ENCODE results near the gene PGA5.
"Not testable (repeated sequence)": the region's sequence is repeated elsewhere in the genome, so short reads cannot be mapped to it uniquely, and the experiment has no call there.

The PGA5 gene

DNA sequence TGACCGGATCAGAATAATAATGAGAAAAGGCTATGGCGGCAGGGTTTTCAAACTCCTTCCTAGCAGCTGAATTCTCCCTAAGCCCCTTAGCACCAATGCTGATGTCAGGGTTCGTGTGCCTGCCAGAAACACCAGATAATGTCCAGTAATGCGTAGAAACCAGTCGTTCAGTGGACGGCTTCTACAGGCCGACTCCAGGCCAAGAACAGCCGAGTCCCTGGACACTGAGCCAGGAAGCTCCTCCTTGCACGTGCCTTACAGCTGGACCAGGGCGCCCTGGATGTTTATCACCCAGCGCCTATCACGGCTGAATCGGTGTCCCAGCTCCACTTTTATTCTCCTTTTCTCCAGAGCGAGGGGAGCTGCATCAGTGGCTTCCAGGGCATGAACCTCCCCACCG lies 28.8 kb upstream of the PGA5 start:
- FAIRE-seq; DNase-seq (ENCODE audit: insufficient read length, low spot score): not testable (repeated sequence)

DNA sequence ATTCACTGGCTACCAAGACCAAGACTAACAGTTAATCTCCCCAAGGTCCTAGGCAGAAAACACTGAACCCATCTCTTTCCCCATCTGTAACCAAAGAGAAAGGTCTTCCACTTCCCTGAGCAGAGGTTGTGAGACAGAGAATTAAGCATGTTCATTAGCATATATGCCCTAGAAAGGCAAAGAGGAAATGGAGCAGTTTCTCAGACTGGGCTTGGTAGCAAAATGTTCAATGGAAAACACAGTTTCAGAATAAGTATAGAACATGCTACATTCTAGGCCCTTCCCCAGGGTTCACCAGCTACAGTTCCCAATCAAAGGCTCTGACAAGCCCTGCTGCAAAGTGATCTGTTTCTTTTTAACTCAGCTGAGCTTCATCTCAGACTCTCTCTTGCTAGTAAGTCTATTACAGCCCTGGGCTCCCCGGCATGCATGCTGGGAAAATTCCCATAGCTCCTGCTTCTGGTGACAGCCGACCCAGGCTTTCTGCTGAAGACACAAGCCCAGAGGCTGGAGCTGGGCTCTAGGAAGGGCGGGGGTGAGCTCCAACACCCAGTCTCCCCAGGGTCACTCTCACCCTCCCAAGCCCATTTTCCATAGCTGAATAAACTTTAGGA lies 27.2 kb upstream of the PGA5 start:
- not testable (repeated sequence) for DNase-seq (ENCODE audit: insufficient read length, low spot score); FAIRE-seq

DNA sequence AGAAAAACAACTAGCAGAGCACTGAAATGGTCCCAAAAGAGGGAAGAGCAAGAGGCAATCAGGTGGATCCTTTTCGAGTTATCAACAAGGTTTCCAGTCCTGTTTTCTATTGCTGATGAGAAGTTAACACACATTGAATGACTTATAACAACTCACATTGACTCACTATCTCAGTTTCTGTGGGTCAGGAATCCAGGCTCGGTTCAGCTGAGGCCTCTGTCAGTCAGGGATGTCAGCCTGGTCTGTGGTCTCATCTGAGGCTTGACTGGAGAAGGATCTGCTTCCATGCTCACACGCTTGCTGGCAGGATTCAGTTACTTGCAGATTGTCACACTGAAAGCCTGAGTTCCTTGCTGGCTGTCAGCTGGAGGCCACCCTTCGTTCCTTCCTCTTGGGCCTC lies 22.7 kb upstream of the PGA5 start:
- FAIRE-seq; DNase-seq (ENCODE audit: insufficient read length, low spot score): not testable (repeated sequence)

DNA sequence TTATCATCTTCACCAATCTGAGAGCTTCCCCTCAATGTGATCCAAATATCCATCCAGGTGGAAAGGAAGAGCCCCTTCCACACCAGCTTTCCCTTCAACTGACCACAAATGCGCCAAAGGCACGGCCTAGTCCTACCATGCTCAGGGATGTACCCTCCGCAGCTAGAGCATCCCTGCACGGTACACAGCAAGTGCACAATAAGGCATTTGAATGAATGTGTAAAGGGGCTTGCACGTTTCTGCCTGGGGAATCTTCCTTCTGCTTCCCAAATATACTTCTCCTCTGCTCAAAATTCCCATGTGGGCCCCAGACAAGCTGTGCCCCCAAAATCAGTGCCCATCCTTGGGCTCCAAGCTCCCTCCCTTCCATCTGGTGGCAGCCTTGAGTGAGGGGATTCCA lies 22.0 kb upstream of the PGA5 start:
- DNase-seq (ENCODE audit: insufficient read length, low spot score); FAIRE-seq: not testable (repeated sequence)

DNA sequence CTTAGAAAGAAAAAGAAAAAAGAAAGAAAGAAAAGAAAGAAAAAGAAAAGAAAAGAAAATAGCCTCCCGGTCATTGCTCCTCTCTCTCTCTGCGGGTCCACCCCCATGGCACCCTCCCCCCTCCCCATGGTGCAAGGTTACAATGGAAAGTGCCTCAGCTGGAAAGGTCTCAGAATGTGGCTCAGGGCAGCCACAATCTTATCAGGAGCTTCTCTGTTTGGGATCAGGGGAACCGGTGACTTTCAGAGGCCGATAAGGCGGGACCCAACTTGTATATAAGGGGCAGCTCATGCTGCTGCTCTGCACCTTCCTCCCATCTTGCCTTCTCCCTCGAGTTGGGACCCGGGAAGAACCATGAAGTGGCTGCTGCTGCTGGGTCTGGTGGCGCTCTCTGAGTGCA lies 18.9 kb upstream of the PGA5 start, which contains the start of gene PGA4:
PGA4 (plus strand) TSS at position 301 of the 400 bp plus-strand sequence; CDS start at position 355, 54 bp downstream.
- not testable (repeated sequence) for FAIRE-seq; DNase-seq (ENCODE audit: insufficient read length, low spot score)

DNA sequence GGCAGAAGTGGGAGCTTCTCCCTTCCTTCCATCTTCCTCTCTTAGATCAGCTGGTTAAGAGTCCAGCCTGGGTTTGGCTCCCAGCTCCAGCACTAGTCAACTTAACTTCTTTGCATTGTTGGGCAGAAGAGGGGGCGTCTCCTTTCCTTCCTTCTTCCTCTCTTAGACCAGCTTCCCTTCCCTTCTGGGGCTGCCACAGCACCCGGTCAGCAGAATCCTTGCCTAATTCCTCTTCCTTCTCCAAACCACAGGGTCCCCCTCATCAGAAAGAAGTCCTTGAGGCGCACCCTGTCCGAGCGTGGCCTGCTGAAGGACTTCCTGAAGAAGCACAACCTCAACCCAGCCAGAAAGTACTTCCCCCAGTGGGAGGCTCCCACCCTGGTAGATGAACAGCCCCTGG lies 18.3 kb upstream of the PGA5 start:
- not testable (repeated sequence) for FAIRE-seq

DNA sequence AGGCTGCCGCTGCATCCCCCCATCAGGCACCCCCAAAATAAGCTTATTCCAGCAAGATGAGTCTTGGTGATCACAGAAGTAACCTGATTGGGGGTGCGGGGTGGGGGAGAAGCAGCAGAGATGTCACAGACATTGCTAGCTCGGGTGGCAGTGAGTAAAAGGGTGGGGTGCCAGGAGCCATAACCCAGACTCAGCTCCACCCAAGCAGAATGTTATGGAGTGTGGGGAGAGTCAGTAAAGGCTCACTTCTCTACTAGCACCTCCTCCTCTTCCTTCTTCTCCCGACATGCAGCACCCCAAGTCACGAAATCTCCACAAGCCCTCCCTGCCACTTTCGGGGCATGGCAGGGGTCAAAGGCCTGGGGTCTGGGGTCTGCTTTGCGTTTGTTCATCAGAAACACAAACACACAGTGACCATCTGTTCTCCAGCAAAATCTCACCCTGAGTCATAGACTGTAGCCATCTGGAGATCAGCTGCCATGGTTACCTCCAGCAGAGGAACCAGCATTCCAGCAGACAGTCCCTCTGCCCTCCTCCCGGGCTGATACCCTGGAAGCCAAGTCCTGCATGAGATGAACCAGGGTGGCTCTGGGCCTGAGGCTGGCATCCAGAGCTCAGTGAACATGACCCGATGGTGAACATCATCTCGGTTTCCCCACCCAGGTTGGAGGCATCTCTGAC lies 14.4 kb upstream of the PGA5 start:
- not testable (repeated sequence) for FAIRE-seq; DNase-seq (ENCODE audit: insufficient read length, low spot score)

More for the DNA sequence above, 18.3 kb upstream of the PGA5 start:
- DNase-seq (ENCODE audit: insufficient read length, low spot score), result not testable (repeated sequence)

DNA sequence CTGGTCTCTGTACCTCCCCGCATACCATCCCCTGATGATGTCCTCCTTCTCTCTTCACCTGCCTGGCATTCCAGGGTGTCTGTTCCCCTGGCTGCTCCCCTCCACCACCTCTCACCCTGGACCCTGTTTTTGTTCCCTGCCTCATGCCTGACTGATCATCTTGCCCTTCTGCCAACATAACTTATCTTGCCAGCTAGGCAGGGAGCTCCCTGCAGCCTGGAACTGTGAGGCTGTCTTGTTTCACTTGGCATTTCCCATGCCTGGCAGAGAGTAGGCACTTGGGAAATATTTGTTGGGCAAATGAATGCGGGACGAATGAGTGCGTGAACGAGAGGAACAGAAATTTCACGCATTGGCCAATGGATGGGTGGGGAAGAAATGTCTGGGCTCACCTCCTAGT lies 11.5 kb upstream of the PGA5 start:
- FAIRE-seq, result not testable (repeated sequence)

DNA sequence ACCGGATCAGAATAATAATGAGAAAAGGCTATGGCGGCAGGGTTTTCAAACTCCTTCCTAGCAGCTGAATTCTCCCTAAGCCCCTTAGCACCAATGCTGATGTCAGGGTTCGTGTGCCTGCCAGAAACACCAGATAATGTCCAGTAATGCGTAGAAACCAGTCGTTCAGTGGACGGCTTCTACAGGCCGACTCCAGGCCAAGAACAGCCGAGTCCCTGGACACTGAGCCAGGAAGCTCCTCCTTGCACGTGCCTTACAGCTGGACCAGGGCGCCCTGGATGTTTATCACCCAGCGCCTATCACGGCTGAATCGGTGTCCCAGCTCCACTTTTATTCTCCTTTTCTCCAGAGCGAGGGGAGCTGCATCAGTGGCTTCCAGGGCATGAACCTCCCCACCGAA lies 9.9 kb upstream of the PGA5 start:
- DNase-seq (ENCODE audit: insufficient read length, low spot score); FAIRE-seq: not testable (repeated sequence)

More for the DNA sequence above, 11.5 kb upstream of the PGA5 start:
- not testable (repeated sequence) for DNase-seq (ENCODE audit: insufficient read length, low spot score)

DNA sequence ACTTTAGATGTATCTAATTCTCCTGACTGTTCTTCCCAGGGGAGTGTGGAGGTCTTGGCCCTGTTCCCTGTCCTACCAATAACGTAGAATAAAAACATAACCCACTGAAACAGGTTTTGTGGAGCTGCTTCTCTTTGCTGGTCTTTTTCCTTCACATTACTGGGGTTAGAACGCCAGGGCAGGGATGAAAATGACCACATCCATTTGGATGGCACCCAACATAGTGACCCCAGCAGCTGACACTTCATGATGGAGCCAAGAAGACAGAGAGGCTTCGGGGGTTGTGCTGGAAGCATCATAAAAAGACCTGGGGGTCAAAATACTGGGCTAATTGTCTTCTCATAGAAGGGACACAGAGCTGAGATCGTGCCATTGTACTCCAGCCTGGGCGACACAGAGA lies 9.4 kb upstream of the PGA5 start:
- FAIRE-seq; DNase-seq (ENCODE audit: insufficient read length, low spot score): not testable (repeated sequence)

DNA sequence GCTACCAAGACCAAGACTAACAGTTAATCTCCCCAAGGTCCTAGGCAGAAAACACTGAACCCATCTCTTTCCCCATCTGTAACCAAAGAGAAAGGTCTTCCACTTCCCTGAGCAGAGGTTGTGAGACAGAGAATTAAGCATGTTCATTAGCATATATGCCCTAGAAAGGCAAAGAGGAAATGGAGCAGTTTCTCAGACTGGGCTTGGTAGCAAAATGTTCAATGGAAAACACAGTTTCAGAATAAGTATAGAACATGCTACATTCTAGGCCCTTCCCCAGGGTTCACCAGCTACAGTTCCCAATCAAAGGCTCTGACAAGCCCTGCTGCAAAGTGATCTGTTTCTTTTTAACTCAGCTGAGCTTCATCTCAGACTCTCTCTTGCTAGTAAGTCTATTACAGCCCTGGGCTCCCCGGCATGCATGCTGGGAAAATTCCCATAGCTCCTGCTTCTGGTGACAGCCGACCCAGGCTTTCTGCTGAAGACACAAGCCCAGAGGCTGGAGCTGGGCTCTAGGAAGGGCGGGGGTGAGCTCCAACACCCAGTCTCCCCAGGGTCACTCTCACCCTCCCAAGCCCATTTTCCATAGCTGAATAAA lies 8.3 kb upstream of the PGA5 start:
- not testable (repeated sequence) for DNase-seq (ENCODE audit: insufficient read length, low spot score); FAIRE-seq

DNA sequence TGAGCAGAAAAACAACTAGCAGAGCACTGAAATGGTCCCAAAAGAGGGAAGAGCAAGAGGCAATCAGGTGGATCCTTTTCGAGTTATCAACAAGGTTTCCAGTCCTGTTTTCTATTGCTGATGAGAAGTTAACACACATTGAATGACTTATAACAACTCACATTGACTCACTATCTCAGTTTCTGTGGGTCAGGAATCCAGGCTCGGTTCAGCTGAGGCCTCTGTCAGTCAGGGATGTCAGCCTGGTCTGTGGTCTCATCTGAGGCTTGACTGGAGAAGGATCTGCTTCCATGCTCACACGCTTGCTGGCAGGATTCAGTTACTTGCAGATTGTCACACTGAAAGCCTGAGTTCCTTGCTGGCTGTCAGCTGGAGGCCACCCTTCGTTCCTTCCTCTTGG lies 3.8 kb upstream of the PGA5 start:
- FAIRE-seq; DNase-seq (ENCODE audit: insufficient read length, low spot score): not testable (repeated sequence)

DNA sequence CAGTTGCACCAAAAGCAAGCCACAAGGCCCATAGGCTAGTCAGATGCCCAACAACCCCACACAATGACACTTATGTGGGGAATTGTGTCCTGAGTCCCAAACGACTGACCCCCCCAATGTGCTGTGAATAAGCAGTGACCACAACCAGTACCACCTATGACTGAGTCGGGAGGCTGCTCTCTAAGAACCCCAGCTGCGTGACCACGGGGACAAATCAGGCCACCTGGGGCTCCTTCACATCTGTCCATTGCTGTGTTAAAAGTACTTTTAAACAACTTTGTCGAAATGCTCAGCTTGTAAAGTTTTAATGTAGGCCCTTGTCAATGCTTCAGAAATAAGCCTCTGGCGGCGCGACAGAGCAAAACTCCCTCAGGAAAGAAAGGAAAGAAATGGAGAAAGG lies 687 bp upstream of the PGA5 start:
- DNase-seq (ENCODE audit: insufficient read length, low spot score); FAIRE-seq: not testable (repeated sequence)

DNA sequence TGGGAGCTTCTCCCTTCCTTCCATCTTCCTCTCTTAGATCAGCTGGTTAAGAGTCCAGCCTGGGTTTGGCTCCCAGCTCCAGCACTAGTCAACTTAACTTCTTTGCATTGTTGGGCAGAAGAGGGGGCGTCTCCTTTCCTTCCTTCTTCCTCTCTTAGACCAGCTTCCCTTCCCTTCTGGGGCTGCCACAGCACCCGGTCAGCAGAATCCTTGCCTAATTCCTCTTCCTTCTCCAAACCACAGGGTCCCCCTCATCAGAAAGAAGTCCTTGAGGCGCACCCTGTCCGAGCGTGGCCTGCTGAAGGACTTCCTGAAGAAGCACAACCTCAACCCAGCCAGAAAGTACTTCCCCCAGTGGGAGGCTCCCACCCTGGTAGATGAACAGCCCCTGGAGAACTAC lies 551 bp downstream of the PGA5 start:
- not testable (repeated sequence) for DNase-seq (ENCODE audit: insufficient read length, low spot score); FAIRE-seq

DNA sequence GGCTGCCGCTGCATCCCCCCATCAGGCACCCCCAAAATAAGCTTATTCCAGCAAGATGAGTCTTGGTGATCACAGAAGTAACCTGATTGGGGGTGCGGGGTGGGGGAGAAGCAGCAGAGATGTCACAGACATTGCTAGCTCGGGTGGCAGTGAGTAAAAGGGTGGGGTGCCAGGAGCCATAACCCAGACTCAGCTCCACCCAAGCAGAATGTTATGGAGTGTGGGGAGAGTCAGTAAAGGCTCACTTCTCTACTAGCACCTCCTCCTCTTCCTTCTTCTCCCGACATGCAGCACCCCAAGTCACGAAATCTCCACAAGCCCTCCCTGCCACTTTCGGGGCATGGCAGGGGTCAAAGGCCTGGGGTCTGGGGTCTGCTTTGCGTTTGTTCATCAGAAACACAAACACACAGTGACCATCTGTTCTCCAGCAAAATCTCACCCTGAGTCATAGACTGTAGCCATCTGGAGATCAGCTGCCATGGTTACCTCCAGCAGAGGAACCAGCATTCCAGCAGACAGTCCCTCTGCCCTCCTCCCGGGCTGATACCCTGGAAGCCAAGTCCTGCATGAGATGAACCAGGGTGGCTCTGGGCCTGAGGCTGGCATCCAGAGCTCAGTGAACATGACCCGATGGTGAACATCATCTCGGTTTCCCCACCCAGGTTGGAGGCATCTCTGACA lies 4.4 kb downstream of the PGA5 start:
- DNase-seq (ENCODE audit: insufficient read length, low spot score); FAIRE-seq: not testable (repeated sequence)

DNA sequence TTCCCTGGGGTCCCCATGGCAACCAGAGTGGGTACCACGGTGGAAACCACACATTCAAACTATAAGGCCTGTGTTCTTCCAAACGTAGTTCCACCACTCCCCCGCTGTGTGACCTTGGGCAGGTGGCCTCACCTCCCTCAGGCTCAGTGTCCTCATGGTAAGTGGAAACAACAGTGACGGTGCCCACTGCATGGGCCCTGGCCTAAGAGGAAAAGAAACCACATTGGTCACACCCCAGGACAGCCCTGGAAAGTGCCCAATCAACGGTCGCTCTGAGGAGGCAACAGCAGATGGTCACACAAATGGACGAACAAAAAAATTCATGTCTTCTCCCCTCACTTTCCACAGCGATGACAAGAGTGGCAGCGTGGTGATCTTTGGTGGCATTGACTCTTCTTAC lies 7.1 kb downstream of the PGA5 start:
- DNase-seq (ENCODE audit: insufficient read length, low spot score); FAIRE-seq: not testable (repeated sequence)

DNA sequence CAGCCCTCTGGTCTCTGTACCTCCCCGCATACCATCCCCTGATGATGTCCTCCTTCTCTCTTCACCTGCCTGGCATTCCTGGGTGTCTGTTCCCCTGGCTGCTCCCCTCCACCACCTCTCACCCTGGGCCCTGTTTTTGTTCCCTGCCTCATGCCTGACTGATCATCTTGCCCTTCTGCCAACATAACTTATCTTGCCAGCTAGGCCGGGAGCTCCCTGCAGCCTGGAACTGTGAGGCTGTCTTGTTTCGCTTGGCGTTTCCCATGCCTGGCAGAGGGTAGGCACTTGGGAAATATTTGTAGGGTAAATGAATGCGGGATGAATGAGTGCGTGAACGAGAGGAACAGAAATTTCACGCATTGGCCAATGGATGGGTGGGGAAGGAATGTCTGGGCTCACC lies 8.2 kb downstream of the PGA5 start:
- DNase-seq (ENCODE audit: insufficient read length, low spot score); FAIRE-seq: not testable (repeated sequence)

DNA sequence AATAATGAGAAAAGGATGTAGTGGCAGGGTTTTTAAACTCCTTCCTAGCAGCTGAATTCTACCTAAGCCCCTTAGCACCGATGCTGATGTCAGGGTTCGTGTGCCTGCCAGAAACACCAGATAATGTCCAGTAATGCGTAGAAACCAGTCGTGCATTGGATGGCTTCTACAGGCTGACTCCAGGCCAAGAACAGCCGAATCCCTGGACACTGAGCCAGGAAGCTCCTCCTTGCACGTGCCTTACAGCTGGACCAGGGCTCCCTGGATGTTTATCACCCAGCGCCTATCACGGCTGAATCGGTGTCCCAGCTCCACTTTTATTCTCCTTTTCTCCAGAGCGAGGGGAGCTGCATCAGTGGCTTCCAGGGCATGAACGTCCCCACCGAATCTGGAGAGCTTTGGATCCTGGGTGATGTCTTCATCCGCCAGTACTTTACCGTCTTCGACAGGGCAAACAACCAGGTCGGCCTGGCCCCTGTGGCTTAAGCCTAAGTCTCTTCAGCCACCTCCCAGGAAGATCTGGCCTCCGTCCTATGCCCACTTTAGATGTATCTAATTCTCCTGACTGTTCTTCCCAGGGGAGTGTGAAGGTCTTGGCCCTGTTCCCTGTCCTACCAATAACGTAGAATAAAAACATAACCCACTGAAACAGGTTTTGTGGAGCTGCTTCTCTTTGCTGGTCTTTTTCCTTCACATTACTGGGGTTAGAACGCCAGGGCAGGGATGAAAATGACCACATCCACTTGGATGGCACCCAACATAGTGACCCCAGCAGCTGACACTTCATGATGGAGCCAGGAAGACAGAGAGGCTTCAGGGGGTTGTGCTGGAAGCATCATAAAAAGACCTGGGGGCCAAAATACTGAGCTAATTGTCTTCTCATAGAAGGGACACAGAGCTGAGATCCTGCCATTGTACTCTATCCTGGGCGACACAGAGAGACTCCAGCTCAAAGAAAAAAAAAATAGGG lies 10.1 kb downstream of the PGA5 start:
- not testable (repeated sequence) for FAIRE-seq; DNase-seq (ENCODE audit: insufficient read length, low spot score)

DNA sequence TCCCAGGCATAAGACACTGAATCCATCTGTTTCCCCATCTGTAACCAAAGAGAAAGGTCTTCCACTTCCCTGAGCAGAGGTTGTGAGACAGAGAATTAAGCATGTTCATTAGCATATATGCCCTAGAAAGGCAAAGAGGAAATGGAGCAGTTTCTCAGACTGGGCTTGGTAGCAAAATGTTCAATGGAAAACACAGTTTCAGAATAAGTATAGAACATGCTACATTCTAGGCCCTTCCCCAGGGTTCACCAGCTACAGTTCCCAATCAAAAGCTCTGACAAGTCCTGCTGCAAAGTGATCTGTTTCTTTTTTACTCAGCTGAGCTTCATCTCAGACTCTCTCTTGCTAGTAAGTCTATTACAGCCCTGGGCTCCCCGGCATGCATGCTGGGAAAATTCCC lies 11.4 kb downstream of the PGA5 start:
- not testable (repeated sequence) for FAIRE-seq; DNase-seq (ENCODE audit: insufficient read length, low spot score)

All from GM12891 (cell line).